Subcutaneous adipose tissue (tissue), 4 donors: ENCODE measurements around the gene HCK. TPM values are rescaled to one million over a fixed set of nuclear protein-coding genes. Genes with fewer than 3 reads are reported as not detected.

Experiments used
- total RNA-seq, 4 donors: library from RNA; depleted of rRNA; stranded (reverse); fragments of >200 nt; gene quantifications; one replicate each; pipeline ENCODE4 v1.1.0, GENCODE V29; 2016
- TF ChIP-seq, protein P1 (sequence below): fragments of 450-650 bp; IDR thresholded peaks from one replicate; pipeline ENCODE4 v1.5.1; 2016; ENCODE audit warnings: low read depth, mild to moderate bottlenecking, control low read depth, antibody characterized with exemption, moderate library complexity

Gene HCK
- total RNA-seq, 4 donors from 2014 or later, result 10.0 to 63.2 (median 27.4) TPM

DNA sequence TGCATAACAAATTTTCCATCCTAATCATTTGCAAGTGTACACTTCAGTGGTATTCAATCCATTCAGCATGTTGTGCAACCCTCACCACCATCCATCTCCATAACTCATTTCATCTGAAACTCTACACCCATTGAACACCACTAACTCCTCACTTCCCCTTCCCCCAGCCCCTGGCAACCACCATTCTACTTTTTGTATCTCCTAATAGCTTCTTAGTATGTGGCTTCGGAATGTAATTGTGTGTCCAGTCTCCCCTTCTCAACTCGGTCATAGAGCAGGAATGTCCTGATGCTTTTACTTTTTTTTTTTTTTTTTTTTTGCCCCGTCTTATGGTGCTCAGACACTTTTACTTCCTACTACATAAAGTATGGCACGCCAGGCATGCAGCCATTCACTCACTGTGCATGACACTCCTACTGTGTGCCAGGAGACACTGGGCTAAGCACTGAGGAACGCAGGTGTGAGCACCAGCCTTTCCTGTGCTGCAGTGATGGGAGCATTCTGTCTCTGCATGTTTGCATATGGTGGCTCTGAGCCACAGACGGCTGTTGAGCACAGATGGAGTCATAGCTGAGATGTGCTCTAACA, 15.3 kb downstream of the HCK start:
- TF ChIP-seq, protein P1, sequence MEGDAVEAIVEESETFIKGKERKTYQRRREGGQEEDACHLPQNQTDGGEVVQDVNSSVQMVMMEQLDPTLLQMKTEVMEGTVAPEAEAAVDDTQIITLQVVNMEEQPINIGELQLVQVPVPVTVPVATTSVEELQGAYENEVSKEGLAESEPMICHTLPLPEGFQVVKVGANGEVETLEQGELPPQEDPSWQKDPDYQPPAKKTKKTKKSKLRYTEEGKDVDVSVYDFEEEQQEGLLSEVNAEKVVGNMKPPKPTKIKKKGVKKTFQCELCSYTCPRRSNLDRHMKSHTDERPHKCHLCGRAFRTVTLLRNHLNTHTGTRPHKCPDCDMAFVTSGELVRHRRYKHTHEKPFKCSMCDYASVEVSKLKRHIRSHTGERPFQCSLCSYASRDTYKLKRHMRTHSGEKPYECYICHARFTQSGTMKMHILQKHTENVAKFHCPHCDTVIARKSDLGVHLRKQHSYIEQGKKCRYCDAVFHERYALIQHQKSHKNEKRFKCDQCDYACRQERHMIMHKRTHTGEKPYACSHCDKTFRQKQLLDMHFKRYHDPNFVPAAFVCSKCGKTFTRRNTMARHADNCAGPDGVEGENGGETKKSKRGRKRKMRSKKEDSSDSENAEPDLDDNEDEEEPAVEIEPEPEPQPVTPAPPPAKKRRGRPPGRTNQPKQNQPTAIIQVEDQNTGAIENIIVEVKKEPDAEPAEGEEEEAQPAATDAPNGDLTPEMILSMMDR, result no peak

DNA sequence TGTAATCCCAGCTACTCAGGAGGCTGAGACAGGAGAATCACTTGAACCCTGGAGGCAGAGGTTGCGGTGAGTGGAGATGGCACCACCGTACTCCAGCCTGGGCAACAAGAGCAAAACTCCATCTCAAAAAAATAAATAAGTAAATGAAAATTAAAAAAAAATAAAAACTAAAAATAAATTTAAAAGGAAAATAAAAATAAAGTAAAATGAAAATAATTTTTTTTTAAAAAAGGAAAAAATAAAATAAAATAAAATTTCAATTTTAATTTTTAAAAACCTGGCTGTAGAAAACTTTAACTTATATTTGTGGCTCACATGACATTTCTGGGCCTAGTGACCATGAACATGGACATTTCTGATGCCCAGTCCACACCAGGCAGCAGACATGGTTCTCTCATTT, 16.1 kb downstream of the HCK start:
- TF ChIP-seq, protein P1, result no peak

DNA sequence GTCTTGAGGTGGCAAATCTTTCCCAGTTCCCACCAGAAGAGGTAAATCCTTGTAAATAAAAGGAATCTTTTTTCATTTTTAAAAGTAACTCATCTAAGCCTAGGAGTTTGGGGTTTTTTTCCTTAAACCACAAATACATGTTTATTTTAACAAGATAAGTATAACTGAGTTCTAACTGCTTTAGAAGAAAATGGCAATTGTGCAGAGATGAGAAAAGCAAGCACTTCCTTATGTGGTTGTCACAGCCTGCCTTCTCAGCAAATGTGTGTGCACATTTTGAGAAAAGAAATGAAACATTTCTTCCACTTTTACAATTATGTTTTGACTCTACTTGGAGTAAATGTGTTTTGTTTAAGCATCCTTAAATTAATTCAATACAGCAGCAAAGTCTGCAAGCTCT, 17.7 kb downstream of the HCK start:
- TF ChIP-seq, protein P1, result no peak

DNA sequence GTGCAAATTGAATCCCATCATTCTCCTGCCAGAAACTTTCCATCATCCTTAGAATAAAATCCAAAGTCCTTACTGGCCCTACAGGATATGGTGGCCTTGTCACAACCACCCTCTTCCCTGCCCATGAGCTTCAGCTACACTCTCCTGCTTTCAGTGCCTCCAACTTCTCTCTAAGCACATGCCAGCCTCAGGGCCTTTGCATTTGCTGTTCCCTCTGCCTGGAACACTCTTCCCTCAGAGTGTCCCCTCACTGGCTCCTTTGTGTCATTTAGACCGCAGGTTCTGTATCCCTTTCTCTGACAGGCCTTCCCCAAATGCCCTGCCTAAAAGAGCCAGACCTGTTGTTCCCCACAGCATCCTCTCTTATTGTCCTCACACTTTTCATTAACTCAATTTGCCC, 18.2 kb downstream of the HCK start:
- TF ChIP-seq, protein P1, result no peak

DNA sequence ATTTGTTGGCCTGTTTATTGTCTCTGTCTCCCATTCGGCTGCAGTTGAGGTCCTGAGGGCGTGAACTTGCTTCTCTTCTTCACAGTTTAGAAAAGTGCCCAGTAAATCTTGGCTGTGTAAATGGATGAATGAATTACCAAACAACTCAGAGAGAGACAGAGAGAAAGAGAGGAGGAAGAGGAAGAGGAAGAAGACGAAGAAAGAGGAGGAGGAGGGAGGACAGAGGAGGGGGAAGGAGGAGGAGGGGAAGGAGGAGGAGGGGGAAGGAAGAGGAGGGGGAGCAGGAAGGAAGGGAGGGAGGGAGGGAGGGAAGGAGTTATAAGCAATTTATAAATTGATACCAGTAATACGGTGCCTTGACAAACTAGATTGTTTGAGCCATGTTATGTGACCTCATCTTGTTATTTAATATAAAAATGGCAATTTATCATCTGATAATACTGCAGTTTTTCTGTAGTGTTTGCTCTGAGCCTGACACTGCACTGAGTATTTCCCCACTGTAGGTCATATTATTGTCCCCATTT, 18.7 kb downstream of the HCK start:
- TF ChIP-seq, protein P1, result no peak

DNA sequence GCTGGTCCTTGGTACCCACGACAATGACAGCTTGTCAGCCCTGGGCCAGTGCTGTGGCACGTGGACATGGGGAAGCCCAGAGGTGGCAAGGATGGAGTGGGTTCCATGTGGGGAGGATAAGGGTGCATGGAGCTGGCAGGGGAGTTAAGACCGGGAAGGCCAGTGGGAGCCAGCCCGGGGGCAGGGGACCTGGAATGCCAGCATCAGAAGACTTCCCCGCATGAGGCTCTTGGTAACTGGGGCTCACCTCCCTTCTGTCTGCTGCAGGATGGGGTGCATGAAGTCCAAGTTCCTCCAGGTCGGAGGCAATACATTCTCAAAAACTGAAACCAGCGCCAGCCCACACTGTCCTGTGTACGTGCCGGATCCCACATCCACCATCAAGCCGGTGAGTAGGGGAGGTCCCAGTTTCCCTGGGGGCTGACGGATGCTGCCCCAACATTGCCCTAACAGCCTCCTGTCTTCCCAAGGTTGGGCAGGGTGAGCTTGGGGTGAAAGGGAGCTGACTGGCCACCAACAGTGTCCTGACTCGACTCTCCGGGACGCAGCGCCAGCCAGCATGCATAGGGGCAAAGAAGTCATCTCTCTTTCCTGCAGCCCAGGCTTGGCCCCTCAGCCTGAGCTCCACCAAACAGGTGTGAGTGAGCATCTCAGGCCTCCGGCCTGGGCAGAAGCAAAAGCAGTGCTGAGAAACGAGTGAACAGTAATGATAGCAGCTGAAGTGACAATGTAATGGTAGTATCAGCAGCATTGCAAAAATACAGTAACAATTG, 19.5 kb downstream of the HCK start:
- TF ChIP-seq, protein P1, result no peak

DNA sequence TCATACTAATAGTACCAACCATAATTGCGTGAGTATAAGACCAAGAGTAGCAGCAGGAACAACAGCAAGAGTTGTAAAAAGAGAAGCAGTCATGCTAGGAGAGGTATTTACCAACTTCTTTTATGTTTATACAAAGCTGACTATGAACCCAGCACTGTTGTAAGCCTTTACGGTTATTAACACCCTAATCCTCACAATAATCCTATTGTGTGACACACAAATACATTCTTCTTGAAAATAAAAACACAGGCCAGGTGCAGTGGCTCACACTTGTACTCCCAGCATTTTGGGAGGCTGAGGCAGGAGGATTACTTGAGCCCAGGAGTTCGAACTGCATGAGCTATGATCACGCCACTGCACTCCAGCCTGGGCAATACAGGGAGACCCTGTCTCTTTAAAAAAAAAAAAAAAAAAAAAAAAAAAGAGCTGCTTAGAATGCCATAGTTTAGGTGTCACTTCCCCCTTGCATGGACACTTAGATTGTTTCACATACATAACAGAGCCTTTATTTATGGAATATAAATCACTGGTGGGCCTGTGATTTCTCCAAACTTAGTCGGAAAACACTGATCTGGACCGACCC, 20.2 kb downstream of the HCK start:
- TF ChIP-seq, protein P1, result no peak
